Measurements from ENCODE around the gene MUC5B.

The MUC5B gene

GRCh38 chr11:1302041-1302460 is 79.2 kb downstream of the MUC5B start:
- DNase-seq = no peak

GRCh38 chr11:1302461-1303125 is 79.7 kb downstream of the MUC5B start:
- DNase-seq = no peak

GRCh38 chr11:1303126-1303821 is 80.4 kb downstream of the MUC5B start:
- no peak for DNase-seq

- DNase-seq = no peak
Measured at GRCh38 chr11:1303973-1304372, 81.1 kb downstream of the MUC5B start.

GRCh38 chr11:1304380-1304779 is 81.5 kb downstream of the MUC5B start:
- DNase-seq = no peak

- DNase-seq = no peak
Measured at GRCh38 chr11:1305063-1305495, 82.2 kb downstream of the MUC5B start.

GRCh38 chr11:1305501-1306056 is 82.7 kb downstream of the MUC5B start:
- DNase-seq = no peak

- no peak for DNase-seq
Measured at GRCh38 chr11:1306186-1307162, 83.6 kb downstream of the MUC5B start.

GRCh38 chr11:1307163-1307870 is 84.5 kb downstream of the MUC5B start:
- no peak for DNase-seq

GRCh38 chr11:1307998-1308742 is 85.3 kb downstream of the MUC5B start:
- no peak for DNase-seq

GRCh38 chr11:1308743-1309497 is 86.1 kb downstream of the MUC5B start:
- DNase-seq = peak; percentile 36

- peak; percentile 97 for DNase-seq
Measured at GRCh38 chr11:1309498-1310317, 86.8 kb downstream of the MUC5B start, which contains the start of gene TOLLIP. TOLLIP (minus strand) TSS chr11:1309632; CDS start chr11:1309498, 134 bp downstream.

GRCh38 chr11:1310318-1310687 is 87.4 kb downstream of the MUC5B start:
- no peak for DNase-seq

- DNase-seq = peak; percentile 69
Measured at GRCh38 chr11:1310772-1311468, 88.1 kb downstream of the MUC5B start.

Measured in stimulated activated CD4-positive, alpha-beta T cell treated with anti-CD3 and anti-CD28 coated beads, Interleukin-15, amount 100 ng/mL, for 24 hours (primary cell).